ENCODE data around the gene LCT. TPM values are rescaled to one million over a fixed set of nuclear protein-coding genes. Genes with fewer than 3 reads are reported as not detected.
"Not testable (repeated sequence)": the region's sequence is repeated elsewhere in the genome, so short reads cannot be mapped to it uniquely, and the experiment has no call there.

The LCT gene
- total RNA-seq, 2 donors from 2014 or later: 0.08 to 0.12 TPM

GRCh38 chr2:135818937-135819610, 17.9 kb downstream of the LCT start:
- no peaks in the 10 kb centered on the region for H3K9me3 ChIP-seq
- no peak overlapping the region for H3K4me3 ChIP-seq
- DNase-seq: no peak
- H3K9ac ChIP-seq (ENCODE audit: low read depth in 2 of 2, low read length in 2 of 2): no peak overlapping the region
- no peaks in the 10 kb centered on the region for H3K4me1 ChIP-seq
- no peak overlapping the region for H3K27ac ChIP-seq
- intact Hi-C loops (cut with DNase I): no loop called here
- no peaks in the 10 kb centered on the region for H3K27me3 ChIP-seq
- H3K36me3 ChIP-seq: no peaks in the 10 kb centered on the region
- TF ChIP-seq, protein P1, sequence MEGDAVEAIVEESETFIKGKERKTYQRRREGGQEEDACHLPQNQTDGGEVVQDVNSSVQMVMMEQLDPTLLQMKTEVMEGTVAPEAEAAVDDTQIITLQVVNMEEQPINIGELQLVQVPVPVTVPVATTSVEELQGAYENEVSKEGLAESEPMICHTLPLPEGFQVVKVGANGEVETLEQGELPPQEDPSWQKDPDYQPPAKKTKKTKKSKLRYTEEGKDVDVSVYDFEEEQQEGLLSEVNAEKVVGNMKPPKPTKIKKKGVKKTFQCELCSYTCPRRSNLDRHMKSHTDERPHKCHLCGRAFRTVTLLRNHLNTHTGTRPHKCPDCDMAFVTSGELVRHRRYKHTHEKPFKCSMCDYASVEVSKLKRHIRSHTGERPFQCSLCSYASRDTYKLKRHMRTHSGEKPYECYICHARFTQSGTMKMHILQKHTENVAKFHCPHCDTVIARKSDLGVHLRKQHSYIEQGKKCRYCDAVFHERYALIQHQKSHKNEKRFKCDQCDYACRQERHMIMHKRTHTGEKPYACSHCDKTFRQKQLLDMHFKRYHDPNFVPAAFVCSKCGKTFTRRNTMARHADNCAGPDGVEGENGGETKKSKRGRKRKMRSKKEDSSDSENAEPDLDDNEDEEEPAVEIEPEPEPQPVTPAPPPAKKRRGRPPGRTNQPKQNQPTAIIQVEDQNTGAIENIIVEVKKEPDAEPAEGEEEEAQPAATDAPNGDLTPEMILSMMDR (IDR thresholded peaks at IDR 0.05): peak; percentile 20

DNA sequence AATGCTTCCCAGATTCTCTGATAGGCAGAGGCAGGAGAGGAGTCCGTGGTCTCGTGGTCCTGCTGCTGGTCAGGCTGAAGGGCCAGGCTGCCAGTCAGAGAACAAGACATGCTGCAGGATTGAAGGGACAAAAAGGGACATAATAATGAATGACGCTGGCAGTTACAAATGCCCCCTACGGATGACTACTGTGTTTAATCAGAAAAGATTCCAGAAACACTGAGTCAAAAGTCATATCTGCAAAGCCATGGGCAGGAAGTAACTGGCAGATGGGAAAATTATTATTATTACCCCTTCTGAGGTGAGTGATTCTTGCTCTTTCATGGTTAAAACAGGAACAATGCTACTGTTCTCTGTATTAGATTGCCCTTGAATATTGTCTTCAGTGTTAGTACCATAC, 19.0 kb downstream of the LCT start:
- TF ChIP-seq, protein P1 (IDR thresholded peaks at IDR 0.05): no peak
- Histone ChIP-seq H3K36me3 (no peaks in the 10 kb centered on the region), H3K27ac (no peak overlapping the region), H3K4me1 (no peaks in the 10 kb centered on the region), H3K4me3 (no peak overlapping the region), H3K27me3 (no peaks in the 10 kb centered on the region), H3K9me3 (no peaks in the 10 kb centered on the region), H3K9ac (ENCODE audit: low read depth in 2 of 2, low read length in 2 of 2) (no peak overlapping the region)
- no peak for DNase-seq
- intact Hi-C loops (cut with DNase I): no loop called here

- Histone ChIP-seq H3K27me3 (no peaks in the 10 kb centered on the region), H3K27ac (no peak overlapping the region), H3K9me3 (no peaks in the 10 kb centered on the region), H3K4me1 (no peaks in the 10 kb centered on the region), H3K9ac (ENCODE audit: low read depth in 2 of 2, low read length in 2 of 2) (no peak overlapping the region), H3K36me3 (no peaks in the 10 kb centered on the region), H3K4me3 (no peak overlapping the region)
- intact Hi-C loops (cut with DNase I): no loop called here
- TF ChIP-seq, protein P1 (IDR thresholded peaks at IDR 0.05): no peak
- DNase-seq: no peak
These were observed 19.5 kb downstream of the LCT start for GRCh38 chr2:135817466-135817865.

DNA sequence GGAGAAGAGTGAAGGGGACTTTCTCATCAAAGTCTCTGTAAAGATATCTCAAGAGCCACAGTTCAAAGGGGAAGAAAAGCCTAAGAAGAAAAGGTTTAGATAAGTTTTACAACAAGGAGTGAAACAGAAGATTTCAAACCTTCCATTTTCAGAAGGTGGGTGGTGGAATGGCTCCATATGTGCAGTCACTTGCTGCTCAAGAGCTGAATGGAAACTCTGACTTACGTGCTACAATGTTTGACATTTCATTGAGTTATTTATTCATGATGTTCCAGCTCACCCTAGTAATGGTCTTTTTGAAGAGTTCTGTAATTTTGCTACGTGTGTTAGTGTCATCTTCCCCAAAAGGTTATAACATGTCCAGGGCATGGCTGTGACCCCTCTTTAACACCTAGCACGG, 21.7 kb downstream of the LCT start:
- H3K4me3 ChIP-seq: no peak overlapping the region
- no peaks in the 10 kb centered on the region for H3K27me3 ChIP-seq
- no peaks in the 10 kb centered on the region for H3K36me3 ChIP-seq
- H3K27ac ChIP-seq: no peak overlapping the region
- intact Hi-C loops (cut with DNase I): no loop called here
- H3K4me1 ChIP-seq: no peaks in the 10 kb centered on the region
- TF ChIP-seq, protein P1 (IDR thresholded peaks at IDR 0.05): no peak
- H3K9me3 ChIP-seq: no peaks in the 10 kb centered on the region
- no peak for DNase-seq
- H3K9ac ChIP-seq (ENCODE audit: low read depth in 2 of 2, low read length in 2 of 2): no peak overlapping the region

GRCh38 chr2:135812907-135813511, 24.0 kb downstream of the LCT start:
- H3K27me3 ChIP-seq: no peaks in the 10 kb centered on the region
- intact Hi-C loops (cut with DNase I): no loop called here
- no peak overlapping the region for H3K27ac ChIP-seq
- no peak for DNase-seq
- H3K4me3 ChIP-seq: no peak overlapping the region
- no peaks in the 10 kb centered on the region for H3K4me1 ChIP-seq
- no peaks in the 10 kb centered on the region for H3K36me3 ChIP-seq
- TF ChIP-seq, protein P1 (IDR thresholded peaks at IDR 0.05): no peak
- H3K9ac ChIP-seq (ENCODE audit: low read depth in 2 of 2, low read length in 2 of 2): no peak overlapping the region
- no peaks in the 10 kb centered on the region for H3K9me3 ChIP-seq

DNA sequence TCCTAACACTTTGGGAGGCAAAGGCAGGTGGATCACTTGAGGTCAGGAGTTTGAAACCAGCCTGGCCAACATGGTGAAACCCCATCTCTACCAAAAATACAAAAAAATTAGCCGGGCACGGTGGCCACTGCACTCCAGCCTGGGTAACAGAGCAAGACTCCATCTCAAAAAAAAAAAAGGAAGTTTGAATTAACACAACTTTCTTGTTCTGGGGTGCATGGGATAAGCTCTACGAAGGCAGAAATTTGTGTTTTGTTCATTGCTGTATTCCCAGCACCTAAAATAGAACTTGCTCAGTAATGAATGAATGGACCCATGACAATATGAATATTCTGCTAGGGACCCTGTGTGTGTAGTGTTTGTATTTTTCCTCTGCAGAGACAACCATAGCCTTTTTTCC, 29.1 kb downstream of the LCT start:
- H3K4me1 ChIP-seq; DNase-seq; H3K9me3 ChIP-seq; H3K27me3 ChIP-seq; H3K9ac ChIP-seq (ENCODE audit: low read depth in 2 of 2, low read length in 2 of 2); H3K27ac ChIP-seq; H3K4me3 ChIP-seq; intact Hi-C loops (cut with DNase I); H3K36me3 ChIP-seq: not testable (repeated sequence)

Measured in colonic mucosa (tissue), 4 donors.